HL-60/S4 treated with retinoic acid at 250 ng/mL for 4 days and 3 days (cell line): ENCODE results near the gene MESP2.

Experiments
- in situ Hi-C: fragments of 300-500 bp; cut with MboI; formaldehyde crosslinking; loops from 2 replicates; pipeline ENCODE4 v1.7.0; 2022; ENCODE audit warnings: low sequenced_read_pairs

The MESP2 gene, protein sequence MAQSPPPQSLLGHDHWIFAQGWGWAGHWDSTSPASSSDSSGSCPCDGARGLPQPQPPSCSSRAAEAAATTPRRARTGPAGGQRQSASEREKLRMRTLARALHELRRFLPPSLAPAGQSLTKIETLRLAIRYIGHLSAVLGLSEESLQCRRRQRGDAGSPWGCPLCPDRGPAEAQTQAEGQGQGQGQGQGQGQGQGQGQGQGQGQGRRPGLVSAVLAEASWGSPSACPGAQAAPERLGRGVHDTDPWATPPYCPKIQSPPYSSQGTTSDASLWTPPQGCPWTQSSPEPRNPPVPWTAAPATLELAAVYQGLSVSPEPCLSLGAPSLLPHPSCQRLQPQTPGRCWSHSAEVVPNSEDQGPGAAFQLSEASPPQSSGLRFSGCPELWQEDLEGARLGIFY

DNA sequence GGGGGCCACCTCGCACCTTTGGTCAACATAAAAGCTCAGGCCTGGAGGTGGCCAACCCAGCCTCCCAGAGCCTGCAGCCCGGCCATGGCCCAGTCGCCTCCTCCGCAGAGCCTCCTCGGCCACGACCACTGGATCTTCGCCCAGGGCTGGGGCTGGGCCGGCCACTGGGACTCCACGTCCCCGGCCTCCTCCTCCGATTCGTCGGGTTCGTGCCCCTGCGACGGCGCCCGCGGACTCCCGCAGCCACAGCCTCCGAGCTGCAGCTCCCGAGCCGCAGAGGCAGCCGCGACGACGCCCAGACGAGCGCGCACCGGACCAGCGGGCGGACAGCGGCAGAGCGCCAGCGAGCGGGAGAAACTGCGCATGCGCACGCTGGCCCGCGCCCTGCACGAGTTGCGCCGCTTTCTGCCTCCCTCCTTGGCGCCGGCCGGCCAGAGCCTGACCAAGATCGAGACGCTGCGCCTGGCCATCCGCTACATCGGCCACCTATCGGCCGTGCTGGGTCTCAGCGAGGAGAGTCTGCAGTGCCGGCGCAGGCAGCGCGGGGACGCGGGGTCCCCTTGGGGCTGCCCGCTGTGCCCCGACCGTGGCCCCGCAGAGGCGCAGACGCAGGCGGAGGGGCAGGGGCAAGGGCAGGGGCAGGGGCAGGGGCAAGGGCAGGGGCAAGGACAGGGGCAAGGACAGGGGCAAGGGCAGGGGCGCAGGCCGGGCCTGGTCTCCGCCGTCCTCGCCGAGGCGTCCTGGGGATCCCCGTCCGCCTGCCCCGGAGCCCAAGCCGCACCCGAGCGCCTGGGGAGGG is at the start of gene MESP2:
Gene MESP2 (plus strand): TSS at position 59 of the 799 bp plus-strand sequence. CDS start 26 bp downstream, at position 85.
- in situ Hi-C loops: no loop called here

DNA sequence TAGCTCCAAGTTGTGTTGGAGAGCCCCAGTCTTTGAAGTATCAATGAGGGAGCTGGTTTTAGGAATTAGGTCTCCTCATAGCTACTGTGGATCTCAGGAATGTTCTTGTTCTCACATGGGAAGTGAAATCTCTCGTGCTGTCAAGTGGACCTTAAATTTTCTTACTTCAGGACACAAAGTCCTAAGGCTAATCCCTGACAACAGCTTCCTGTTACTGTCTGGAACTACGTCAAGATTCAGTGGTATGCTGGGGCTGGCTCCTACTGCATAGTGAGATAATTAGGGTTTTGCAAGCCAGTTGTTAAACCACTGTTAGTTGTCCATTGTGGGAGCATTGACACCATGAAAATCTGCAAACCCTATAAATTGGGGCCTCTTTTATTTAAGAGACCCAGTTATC is 47.9 kb upstream of the MESP2 start:
- in situ Hi-C loops: no loop called here

DNA sequence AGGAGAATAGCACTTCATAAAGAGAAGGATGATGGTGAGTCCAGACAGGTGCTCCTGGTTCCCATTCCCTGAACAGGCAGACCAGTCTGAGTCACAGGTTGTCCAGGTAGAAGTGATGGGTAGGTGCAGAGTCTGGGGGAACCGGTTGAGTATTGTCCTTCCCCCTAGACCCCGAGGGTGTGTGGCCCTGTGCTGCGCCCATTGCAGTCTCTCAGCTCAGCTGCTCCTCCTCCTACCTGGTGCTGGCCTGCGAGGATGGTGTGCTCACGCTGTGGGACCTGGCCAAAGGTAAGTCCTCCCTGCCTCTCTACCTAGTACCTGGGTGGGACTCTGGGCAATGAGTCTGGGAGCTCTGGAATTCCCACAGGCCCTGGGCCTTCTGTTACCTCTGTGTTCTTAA is 44.9 kb upstream of the MESP2 start:
- in situ Hi-C loops: no loop called here

DNA sequence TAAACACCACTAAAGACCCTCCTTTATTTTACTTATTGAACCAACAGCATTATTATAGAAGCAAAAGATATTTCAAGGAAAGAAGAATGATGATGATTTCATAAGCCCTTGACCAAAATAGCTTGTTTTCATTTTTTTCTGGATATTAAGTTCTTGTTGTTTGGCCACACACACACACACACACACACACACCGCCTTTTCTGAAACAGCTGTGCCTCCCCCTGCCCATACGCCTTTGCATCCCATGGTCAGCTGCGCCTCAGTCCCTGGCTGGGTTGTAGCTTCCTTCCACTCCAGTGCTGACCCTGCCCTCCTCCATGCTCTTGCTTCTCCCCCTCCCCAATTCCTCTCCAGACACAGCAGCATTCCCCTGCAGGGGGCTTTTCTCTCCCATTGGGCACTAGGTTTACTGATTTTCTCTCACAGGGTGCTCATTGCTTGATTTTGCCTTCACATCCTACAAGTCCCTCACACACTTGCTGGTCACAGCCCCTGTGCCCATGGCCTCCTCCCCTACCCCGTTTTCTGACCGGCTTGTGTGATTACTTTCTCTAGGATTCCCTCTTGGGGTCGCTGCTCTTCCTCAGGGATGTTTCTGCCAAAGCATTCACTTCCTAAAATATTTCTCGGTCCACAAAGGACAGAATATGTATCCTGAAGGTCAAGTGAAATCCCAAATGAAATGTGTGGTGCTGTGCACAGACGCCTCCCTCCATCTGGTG is 43.5 kb upstream of the MESP2 start:
- in situ Hi-C loops: no loop called here

DNA sequence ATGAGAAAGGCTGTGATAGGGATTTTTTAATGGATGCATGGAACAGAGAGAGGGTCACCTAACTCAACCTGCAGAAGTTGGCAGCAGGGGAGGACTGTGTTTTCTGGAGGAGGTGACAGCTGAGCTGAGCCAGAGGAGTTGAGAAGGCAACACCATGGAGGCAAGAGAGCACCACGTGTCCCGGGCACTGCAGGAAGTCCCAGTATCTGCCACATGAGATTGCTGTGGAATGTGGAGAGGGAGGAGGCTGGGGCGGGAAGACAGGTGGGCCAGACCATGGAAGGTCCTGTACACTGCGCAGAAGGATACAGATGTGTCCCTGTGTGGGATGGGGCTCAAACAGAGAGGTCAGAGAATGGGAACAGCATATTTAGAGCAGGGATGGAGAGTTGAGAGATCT is 40.4 kb upstream of the MESP2 start:
- in situ Hi-C loops: no loop called here

DNA sequence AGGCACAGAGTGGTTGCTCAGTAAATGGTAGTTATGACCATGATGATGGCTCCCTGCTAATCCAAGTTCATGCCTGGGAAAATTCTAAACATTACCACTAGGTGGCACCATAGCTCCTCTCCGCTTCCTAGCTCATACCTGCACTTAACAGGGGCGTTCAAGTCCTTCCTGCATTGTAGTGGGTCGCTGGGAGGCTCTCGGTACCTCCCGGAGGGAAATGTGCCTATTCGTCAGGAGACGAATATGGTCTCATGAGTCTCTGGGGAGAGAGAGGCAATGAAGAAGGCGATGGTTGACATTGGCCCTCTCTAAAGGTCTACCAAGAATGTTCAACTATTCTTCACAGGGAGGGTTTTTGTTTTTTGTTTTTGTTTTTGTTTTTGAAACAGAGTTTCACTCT is 36.0 kb upstream of the MESP2 start:
- in situ Hi-C loops: loop anchor here (10.0 kb wide), 1 partner anchor 335 kb away; no protein-coding TSS in a partner anchor

DNA sequence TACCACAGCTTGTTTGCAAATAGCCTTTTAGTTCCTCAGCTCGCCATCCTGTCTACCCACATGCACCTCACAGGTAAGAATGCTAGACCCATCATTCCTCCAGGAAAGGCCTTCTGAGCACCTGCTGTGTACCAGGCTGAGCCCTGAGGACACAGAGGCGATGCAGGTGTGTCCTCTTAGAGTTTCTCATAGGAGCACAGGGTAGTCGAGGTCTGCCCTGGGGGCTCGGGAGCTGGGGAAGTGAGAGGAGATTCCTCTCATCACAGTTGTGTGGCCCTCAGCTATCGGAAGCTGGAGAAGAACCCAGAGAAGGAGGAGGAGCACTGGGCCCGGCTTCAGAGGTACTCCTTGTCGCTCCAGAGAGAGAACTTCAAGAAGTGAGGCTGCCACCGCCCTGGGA is 33.1 kb upstream of the MESP2 start:
- in situ Hi-C loops: loop anchor here (10.0 kb wide), 1 partner anchor 332 kb away; no protein-coding TSS in a partner anchor

DNA sequence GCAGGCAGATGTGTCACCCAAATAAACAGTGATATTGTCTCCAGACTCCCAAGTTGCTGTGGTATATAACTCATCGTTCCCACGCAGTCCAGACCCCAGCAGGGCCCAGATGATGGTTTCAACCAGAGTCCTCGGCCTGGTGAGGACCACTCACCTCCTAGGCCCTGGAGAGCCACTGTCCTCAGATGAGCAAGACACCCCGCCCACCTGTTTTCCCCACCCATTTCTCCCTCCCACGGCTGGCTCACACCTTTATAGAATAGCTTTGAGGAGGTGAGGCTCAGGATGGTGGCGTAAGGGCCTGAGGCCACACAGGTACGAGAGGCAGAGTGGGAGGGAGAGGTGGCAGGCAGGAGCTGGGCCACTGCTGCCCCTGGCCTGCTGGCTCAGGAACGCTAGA is 32.5 kb upstream of the MESP2 start:
- in situ Hi-C loops: loop anchor here (10.0 kb wide), 1 partner anchor 331 kb away; no protein-coding TSS in a partner anchor

DNA sequence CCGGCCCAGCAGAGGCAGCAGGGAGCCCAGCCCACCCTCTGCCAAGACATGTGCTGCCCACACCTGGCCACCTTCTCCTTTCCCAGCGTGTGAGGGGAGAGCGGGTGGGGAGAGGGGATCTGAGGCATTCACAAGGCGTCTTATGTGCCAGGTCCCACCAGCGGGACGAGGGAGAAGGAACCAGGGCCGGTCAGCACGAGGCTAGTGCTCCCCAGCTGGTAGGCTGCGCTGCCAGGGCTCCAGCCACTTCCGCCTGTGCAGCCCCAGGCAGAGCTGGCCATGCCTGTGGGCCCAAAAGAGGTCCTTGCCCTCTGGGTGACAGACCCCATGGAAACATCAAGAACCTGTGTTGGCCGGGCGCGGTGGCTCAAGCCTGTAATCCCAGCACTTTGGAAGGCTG is 31.0 kb upstream of the MESP2 start:
- in situ Hi-C loops: loop anchor here (10.0 kb wide), 1 partner anchor 330 kb away; no protein-coding TSS in a partner anchor

DNA sequence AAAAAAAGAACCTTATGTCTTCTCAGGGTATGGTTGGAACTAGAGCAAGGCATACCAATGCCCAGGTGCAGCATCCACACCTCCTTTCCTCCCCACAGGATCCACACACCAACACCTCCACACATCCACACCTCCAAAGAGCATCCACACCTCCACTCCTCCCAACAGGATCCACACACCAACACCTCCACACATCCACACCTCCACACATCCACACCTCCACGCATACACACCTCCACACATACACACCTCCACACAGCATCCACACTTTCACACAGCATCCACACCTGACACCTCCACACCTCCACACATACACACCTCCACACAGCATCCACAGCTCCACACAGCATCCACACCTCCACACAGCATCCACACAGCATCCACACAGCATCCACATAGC is 30.4 kb upstream of the MESP2 start:
- in situ Hi-C loops: loop anchor here (10.0 kb wide), 1 partner anchor 329 kb away; no protein-coding TSS in a partner anchor

DNA sequence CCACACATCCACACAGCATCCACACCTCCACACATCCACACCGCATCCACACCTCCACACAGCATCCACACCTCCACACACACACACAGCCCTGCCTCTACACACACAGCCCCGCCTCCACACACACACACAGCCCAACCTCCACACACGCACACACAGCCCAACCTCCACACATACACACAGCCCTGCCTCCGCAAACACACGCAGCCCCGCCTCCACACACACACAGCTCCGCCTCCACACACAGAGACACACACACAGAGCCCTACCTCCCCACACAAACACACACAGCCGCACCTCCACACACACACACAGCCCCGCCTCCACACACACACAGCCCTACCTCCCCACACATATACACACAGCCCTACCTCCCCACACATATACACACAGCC is 29.7 kb upstream of the MESP2 start:
- in situ Hi-C loops: loop anchor here (10.0 kb wide), 1 partner anchor 328 kb away; no protein-coding TSS in a partner anchor

DNA sequence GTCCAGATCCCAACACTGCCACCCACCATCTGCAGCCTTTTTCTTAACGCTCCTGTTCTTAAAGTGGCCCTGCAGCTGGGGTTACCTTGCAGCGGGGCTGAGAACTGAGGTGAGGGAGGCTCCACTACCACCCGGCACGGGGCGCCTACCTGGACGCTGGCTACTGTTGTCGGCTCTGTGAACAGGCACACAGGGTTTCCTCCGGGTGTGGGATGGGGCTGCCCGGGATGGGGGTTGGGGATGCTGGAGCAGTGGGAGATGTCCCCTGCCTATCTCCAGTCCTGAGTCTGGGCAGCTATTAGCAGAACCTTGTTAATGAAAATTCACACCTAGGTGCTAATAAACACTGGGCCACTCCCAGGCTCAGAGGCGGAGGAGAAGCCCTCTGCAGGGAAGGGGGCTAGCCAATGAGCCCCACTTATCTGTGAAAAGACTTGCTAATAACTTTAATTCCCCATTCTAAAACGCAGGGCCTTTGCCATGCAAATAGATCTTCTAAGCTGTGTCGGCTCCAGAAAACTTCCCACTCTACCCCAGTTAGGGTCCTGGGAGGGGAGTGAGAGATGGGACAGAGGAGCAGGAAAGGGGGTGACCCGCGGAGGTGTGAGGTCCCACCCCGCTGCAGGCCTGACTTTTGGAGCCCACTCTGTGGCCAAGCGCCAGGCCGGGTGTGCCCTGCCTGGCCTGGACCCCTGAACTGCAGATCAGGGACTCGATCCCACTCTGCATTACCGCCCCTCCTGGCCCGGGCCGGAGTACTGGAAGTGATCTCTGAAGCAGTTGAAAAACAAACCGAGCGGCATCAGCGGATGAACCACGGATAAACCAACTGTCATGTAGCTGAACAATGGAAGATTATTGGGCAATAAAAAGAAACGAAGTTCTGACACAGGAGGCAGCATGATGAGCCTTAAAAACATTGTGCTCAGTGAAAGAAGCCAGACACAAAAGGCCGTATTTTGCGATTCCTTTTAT is 28.1 kb upstream of the MESP2 start:
- in situ Hi-C loops: loop anchor here (10.0 kb wide), 1 partner anchor 327 kb away; no protein-coding TSS in a partner anchor

DNA sequence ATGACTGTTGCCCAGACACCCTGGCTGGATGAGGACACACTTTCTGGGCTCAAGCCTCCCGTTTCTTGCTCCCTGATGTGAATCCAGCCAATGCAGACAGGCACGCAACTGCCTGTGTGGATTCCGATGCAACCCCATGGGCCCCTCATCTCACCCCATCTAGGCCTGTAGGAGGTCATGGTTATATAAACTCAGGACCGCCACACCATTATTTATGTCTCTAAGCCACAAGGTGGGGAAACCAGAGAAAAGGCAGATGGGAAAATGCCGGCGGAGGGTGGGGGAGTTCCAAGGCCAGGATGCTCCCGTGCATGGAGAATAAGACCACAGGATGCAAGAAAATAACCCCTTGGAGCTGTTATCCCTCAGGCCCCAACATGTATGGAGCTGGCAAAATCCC is 27.1 kb upstream of the MESP2 start:
- in situ Hi-C loops: loop anchor here (10.0 kb wide), 1 partner anchor 326 kb away; no protein-coding TSS in a partner anchor

DNA sequence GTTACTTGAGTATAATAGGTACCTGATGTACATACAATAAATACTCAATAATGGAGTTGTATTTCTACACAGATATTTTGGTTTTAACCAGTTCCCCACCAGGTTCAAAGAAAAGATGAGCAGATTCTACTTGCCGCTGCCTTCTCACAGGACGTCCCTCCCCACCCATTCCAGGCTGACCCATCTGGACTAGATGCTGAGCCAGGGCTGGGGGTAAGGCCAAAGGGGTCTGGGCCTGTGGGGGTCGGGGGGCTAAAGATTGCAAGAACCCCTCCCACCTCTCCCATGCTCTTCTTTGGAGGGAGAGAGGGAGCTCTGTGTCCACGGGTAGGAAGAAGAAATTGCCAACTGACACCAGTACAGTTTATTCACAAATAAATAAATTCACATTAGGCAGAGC is 26.6 kb upstream of the MESP2 start:
- in situ Hi-C loops: loop anchor here (10.0 kb wide), 1 partner anchor 325 kb away; no protein-coding TSS in a partner anchor

DNA sequence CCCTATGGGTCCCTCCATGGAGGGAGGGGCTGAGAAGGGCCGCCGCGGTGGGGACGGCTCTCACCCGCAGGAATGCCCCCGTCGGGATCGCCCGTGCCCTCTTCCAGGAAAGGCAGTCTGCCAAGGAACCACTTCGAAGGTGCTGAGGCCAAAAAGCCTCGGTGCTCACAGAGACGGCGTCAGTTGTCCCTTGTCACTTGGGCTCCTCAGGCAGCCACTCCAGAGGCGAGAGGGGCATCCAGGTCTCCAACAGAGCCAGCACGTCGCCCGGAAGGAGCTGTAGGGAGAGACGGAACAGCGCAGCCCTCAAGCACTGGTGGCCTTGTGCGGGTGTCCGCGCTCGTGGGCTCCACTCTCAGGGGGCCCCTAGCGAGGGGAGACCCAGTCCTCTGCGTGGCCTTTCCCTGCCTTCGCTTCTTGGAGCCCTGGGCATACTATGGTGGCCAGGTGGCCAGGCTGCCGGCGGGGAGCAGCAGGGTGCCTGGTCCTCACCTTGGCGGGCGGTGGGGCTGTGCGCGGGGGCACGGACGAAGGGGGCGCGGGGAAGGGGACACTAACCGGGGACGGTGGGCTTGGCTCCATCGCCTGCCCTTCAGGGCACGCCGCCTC is 26.1 kb upstream of the MESP2 start:
- in situ Hi-C loops: loop anchor here (10.0 kb wide), 3 partner anchors 125 to 345 kb away; no protein-coding TSS in a partner anchor

DNA sequence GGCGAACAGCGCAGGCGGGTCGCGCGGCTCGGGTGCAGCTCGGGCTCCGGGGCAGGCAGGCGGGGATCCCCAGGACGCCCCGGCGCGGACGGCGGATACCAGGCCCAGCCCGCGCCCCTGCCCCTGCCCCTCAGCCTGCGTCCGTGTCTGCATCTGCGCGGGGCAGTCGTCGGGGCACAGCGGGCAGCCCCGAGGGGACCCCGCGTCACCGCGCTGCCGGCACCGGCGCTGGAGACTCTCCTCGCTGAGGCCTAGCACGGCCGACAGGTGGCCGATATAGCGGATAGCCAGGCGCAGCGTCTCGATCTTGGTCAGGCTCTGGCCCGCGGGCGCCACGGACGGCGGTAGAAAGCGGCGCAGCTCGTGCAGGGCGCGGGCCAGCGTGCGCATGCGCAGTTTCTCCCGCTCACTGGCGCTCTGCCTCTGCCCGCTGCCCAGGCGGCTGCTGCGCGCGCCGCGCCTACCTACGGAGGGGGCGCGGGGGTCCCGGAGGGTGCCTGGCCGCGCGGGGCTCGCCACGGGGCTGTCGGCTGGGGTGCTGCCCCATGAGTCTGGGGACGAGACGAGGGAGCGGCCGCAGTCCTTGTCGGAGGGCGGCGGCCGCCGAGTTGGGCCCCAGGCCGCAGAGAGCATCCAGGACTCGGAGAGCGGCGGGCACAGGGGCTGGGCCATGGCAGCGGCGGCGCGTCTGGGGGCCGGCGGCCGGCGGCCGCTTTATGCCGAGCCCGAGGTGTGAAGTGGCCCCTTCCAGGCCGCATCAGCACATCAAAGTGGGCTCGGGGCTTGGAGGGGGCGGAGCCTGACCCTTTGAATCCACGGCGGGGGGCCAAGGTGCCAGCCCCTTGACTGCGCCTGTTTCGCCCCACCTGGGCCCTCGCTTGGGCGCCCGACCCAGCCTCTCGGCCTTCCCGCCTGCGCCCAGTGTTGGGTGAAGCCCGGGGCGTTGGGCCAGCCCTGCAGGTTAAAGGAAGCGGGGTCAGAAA is 25.3 kb upstream of the MESP2 start, which contains the start of gene MESP1:
Gene MESP1 (minus strand): TSS at position 690 of the 983 bp plus-strand sequence. CDS start 18 bp downstream, at position 672.
- in situ Hi-C loops: loop anchor here (10.0 kb wide), 2 partner anchors 124 to 344 kb away; no protein-coding TSS in a partner anchor

DNA sequence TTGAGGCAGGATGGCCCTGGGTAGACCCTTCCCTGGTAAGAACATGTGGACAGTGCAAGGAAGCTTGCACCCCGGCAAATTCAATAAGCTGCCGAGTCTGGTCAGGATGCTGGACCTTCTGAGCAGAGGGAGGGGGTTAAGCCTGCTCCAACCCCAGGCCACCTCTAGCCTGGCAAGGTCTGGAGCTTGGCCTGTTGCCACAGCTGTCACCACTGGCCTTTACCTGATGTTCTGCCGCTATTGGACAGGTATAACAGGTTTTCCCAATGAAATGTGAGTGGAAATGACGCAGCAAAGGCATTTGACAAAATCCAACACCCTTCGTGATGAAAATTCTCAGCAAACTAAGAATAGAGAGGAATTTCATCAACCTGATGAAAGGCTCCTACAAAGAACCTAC is 24.4 kb upstream of the MESP2 start:
- in situ Hi-C loops: loop anchor here (10.0 kb wide), 2 partner anchors 123 to 343 kb away; no protein-coding TSS in a partner anchor

DNA sequence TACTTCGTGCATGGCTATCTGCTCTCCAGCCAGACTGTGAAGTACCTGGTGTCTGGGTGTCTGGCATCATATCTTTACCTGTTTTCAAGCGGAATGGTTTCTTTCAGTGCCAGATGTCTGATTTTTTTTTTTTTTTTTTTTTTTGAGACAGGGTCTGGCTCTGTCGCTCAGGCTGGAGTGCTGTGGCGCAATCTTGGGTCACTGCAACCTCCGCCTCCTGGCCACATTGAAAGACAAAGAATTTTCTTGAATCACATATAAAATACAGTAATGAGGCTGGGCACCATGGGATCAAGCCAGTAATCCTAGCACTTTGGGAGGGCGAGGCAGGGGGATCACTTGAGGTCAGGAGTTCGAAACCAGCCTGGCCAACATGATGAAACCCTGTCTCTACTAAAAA is 22.3 kb upstream of the MESP2 start:
- in situ Hi-C loops: loop anchor here (10.0 kb wide), 2 partner anchors 121 to 341 kb away; no protein-coding TSS in a partner anchor
